Measurements from ENCODE around the gene SLC45A1.

DNA sequence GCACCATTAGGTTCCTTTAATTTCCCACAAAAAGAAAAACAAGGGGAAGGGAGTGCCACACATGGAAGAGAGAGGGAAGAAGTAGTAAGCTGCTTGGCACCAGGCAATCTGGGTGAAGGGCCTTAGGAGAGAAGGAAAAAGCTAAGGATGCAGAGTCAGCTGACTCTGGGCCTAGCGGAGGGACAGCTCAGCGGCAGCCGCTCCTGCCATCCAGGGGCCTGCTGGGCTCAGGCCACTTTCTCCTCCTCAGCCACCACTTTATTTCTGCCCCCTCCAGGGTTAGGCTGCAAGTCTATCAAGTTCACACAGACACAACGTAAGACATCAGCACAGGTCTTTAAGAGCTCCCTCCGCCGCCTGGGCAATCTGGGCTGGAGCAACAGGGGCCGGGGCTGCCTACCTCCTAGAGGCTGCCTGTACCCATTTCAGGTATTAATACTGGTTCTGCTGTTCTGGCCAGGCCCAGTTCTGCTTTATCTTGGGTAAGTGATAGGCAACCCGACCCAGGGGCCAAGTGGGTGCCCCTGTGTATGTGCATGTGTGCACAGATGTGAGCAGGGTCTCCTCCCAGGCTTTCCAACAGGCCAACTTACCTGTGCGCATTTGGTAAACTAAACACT is 53.6 kb downstream of the SLC45A1 start:
- no peak for TF ChIP-seq ZFX (IDR thresholded peaks at IDR 0.05)
- TF ChIP-seq, protein P1, sequence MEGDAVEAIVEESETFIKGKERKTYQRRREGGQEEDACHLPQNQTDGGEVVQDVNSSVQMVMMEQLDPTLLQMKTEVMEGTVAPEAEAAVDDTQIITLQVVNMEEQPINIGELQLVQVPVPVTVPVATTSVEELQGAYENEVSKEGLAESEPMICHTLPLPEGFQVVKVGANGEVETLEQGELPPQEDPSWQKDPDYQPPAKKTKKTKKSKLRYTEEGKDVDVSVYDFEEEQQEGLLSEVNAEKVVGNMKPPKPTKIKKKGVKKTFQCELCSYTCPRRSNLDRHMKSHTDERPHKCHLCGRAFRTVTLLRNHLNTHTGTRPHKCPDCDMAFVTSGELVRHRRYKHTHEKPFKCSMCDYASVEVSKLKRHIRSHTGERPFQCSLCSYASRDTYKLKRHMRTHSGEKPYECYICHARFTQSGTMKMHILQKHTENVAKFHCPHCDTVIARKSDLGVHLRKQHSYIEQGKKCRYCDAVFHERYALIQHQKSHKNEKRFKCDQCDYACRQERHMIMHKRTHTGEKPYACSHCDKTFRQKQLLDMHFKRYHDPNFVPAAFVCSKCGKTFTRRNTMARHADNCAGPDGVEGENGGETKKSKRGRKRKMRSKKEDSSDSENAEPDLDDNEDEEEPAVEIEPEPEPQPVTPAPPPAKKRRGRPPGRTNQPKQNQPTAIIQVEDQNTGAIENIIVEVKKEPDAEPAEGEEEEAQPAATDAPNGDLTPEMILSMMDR (conservative IDR thresholded peaks at IDR 0.05) = no peak
